ENCODE results near the gene CSNK1D. TPM values are rescaled to one million over a fixed set of nuclear protein-coding genes. Genes with fewer than 3 reads are reported as not detected.

The CSNK1D gene
- total and polyA plus RNA-seq, 2 experiments from 2014 or later, result 55.3 to 66.4 TPM

- TF ChIP-seq REST (IDR thresholded peaks at IDR 0.05; ENCODE audit: unreplicated experiment) (no peak), STAT1 (IDR thresholded peaks at IDR 0.05; ENCODE audit: unreplicated experiment) (no peak), EZH2 (IDR thresholded peaks at IDR 0.05; ENCODE audit: low read depth, unreplicated experiment) (no peak), POLR2AphosphoS5 (IDR thresholded peaks at IDR 0.05; ENCODE audit: low read depth) (no peak), ZNF331 (CRISPR knock-in tag; IDR thresholded peaks at IDR 0.05; ENCODE audit: low read depth) (no peak)
Measured at GRCh38 chr17:82249896-82250581, 23.5 kb downstream of the CSNK1D start (continued).

DNA sequence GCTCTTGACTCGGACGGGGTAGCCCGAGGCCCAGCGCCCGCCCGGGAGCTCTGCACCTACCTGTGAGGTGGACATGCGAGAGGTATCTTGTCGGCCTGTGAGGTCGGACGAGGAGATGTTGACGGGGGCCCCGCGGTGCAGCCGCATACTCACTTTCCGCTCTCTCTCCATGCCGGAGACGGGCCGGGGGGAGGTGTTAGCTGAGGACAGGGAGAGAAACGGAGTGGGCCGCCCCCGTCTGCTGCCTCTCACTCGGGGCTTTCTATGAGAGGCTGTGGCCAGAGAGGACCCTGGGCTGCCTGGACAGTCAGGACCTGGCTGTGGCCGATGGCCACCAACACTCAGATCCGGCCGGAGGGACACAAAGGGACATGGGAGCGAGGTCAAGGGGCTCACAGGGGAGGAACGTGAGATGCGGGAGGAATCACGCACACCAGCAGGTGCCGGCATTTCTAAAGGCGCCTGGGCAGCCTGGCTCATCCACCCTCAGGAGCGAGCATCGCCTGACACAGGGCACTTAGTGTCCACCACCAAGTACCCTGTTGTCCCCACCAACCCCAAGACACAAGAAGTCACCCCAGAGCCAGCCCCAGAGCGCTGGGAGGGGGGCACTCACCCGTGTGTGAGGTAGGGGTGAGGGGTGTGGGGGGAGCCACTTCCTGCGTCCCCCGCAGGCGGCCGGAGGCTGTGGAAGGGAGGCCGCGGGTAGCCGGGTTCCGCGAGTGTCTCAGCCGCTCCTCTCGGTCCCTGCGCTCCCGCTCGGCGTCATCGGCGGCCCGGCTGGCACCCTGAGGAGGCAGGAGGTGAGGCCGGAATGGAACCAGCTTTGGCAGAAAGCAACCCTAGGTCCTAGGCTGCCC lies 24.5 kb downstream of the CSNK1D start:
- Histone ChIP-seq H3K27ac (ENCODE audit: low read depth) (no peak overlapping the region), H3K4me3 (no peak overlapping the region), H3K4me1 (ENCODE audit: insufficient read depth) (no peaks in the 10 kb centered on the region), H3K4me2 (no peak overlapping the region), H3F3A (replicated peaks; ENCODE audit: low read depth) (peaks cover 6% of the 10 kb centered on the region; the same call in 1 of the 2 replicates), H3K79me2 (replicated peaks; ENCODE audit: insufficient read depth) (peaks cover 51% of the 10 kb centered on the region), H3K9me2 (ENCODE audit: insufficient read depth) (no peaks in the 10 kb centered on the region), H3K27me3 (ENCODE audit: insufficient read depth) (no peaks in the 10 kb centered on the region), H4K20me1 (replicated peaks; ENCODE audit: insufficient read depth) (peaks cover 41% of the 10 kb centered on the region), H3K36me3 (ENCODE audit: insufficient read depth) (peaks cover 48% of the 10 kb centered on the region), H2AFZ (no peak overlapping the region)
- no peak overlapping the region for H3K4me3 Mint-ChIP-seq
- H3K9me3 Mint-ChIP-seq, result peaks cover 3% of the 10 kb centered on the region; the same call in 1 of the 3 replicates
- ATAC-seq, result no peak
- H3K4me1 Mint-ChIP-seq, result no peaks in the 10 kb centered on the region; the same call in 2 of the 3 replicates
- DNase-seq (ENCODE audit: low spot score), result no peak
- H3K27me3 Mint-ChIP-seq (ENCODE audit: insufficient read depth, low read depth, poor library complexity), result peaks cover 13% of the 10 kb centered on the region
- H3K27ac Mint-ChIP-seq, result 0 out of 2 replicates have a peak overlapping the region, but pooled peaks have one; percentile 44
- peaks cover 90% of the 10 kb centered on the region for H3K36me3 Mint-ChIP-seq (ENCODE audit: low read depth)
- TF ChIP-seq POLR2AphosphoS5 (IDR thresholded peaks at IDR 0.05; ENCODE audit: low read depth) (no peak), EZH2phosphoT487 (IDR thresholded peaks at IDR 0.05; ENCODE audit: unreplicated experiment) (no peak), EZH2 (IDR thresholded peaks at IDR 0.05; ENCODE audit: low read depth, unreplicated experiment) (no peak), ZNF114 (CRISPR knock-in tag; IDR thresholded peaks at IDR 0.05) (no peak)
- TF ChIP-seq, protein P1, sequence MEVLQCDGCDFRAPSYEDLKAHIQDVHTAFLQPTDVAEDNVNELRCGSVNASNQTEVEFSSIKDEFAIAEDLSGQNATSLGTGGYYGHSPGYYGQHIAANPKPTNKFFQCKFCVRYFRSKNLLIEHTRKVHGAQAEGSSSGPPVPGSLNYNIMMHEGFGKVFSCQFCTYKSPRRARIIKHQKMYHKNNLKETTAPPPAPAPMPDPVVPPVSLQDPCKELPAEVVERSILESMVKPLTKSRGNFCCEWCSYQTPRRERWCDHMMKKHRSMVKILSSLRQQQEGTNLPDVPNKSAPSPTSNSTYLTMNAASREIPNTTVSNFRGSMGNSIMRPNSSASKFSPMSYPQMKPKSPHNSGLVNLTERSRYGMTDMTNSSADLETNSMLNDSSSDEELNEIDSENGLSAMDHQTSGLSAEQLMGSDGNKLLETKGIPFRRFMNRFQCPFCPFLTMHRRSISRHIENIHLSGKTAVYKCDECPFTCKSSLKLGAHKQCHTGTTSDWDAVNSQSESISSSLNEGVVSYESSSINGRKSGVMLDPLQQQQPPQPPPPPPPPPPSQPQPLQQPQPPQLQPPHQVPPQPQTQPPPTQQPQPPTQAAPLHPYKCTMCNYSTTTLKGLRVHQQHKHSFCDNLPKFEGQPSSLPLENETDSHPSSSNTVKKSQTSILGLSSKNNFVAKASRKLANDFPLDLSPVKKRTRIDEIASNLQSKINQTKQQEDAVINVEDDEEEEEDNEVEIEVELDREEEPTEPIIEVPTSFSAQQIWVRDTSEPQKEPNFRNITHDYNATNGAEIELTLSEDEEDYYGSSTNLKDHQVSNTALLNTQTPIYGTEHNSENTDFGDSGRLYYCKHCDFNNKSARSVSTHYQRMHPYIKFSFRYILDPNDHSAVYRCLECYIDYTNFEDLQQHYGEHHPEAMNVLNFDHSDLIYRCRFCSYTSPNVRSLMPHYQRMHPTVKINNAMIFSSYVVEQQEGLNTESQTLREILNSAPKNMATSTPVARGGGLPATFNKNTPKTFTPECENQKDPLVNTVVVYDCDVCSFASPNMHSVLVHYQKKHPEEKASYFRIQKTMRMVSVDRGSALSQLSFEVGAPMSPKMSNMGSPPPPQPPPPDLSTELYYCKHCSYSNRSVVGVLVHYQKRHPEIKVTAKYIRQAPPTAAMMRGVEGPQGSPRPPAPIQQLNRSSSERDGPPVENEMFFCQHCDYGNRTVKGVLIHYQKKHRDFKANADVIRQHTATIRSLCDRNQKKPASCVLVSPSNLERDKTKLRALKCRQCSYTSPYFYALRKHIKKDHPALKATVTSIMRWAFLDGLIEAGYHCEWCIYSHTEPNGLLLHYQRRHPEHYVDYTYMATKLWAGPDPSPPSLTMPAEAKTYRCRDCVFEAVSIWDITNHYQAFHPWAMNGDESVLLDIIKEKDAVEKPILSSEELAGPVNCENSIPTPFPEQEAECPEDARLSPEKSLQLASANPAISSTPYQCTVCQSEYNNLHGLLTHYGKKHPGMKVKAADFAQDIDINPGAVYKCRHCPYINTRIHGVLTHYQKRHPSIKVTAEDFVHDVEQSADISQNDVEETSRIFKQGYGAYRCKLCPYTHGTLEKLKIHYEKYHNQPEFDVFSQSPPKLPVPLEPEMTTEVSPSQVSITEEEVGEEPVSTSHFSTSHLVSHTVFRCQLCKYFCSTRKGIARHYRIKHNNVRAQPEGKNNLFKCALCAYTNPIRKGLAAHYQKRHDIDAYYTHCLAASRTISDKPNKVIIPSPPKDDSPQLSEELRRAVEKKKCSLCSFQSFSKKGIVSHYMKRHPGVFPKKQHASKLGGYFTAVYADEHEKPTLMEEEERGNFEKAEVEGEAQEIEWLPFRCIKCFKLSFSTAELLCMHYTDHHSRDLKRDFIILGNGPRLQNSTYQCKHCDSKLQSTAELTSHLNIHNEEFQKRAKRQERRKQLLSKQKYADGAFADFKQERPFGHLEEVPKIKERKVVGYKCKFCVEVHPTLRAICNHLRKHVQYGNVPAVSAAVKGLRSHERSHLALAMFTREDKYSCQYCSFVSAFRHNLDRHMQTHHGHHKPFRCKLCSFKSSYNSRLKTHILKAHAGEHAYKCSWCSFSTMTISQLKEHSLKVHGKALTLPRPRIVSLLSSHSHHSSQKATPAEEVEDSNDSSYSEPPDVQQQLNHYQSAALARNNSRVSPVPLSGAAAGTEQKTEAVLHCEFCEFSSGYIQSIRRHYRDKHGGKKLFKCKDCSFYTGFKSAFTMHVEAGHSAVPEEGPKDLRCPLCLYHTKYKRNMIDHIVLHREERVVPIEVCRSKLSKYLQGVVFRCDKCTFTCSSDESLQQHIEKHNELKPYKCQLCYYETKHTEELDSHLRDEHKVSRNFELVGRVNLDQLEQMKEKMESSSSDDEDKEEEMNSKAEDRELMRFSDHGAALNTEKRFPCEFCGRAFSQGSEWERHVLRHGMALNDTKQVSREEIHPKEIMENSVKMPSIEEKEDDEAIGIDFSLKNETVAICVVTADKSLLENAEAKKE (CRISPR knock-in tag; IDR thresholded peaks at IDR 0.05), result no peak
- TF ChIP-seq, protein P2, sequence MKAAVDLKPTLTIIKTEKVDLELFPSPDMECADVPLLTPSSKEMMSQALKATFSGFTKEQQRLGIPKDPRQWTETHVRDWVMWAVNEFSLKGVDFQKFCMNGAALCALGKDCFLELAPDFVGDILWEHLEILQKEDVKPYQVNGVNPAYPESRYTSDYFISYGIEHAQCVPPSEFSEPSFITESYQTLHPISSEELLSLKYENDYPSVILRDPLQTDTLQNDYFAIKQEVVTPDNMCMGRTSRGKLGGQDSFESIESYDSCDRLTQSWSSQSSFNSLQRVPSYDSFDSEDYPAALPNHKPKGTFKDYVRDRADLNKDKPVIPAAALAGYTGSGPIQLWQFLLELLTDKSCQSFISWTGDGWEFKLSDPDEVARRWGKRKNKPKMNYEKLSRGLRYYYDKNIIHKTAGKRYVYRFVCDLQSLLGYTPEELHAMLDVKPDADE (IDR thresholded peaks at IDR 0.05), result no peak
